ENCODE data around the gene KIAA1958. TPM values are rescaled to one million over a fixed set of nuclear protein-coding genes. Genes with fewer than 3 reads are reported as not detected.

The KIAA1958 gene
- total RNA-seq, 1 donor from 2014 or later = 12.0 TPM

- H3K27ac ChIP-seq = no peak overlapping the region
- intact Hi-C loops (cut with DNase I) = no loop called here
- TF ChIP-seq POLR2A (IDR thresholded peaks at IDR 0.05) (no peak), POLR2AphosphoS5 (IDR thresholded peaks at IDR 0.05; ENCODE audit: insufficient read depth in 1 of 2, low read depth in 1 of 2) (no peak)
Measured at GRCh38 chr9:112655668-112656067, 169.0 kb downstream of the KIAA1958 start.

GRCh38 chr9:112659906-112660305 is 173.3 kb downstream of the KIAA1958 start:
- no peaks in the 10 kb centered on the region for H3K4me1 ChIP-seq
- no peak overlapping the region for H3K4me3 ChIP-seq
- no peak for TF ChIP-seq POLR2A (IDR thresholded peaks at IDR 0.05)
- TF ChIP-seq CTCF (IDR thresholded peaks at IDR 0.05) = no peak
- no peak for TF ChIP-seq POLR2AphosphoS5 (IDR thresholded peaks at IDR 0.05; ENCODE audit: insufficient read depth in 1 of 2, low read depth in 1 of 2)
- intact Hi-C loops (cut with DNase I) = no loop called here
- no peak for DNase-seq (ENCODE audit: extremely low spot score in 2 of 2)
- no peak overlapping the region for H3K27ac ChIP-seq
- no peaks in the 10 kb centered on the region for H3K36me3 ChIP-seq
- no peaks in the 10 kb centered on the region for H3K9me3 ChIP-seq
- H3K27me3 ChIP-seq = no peaks in the 10 kb centered on the region

More at GRCh38 chr9:112655668-112656067, 169.0 kb downstream of the KIAA1958 start:
- no peak for DNase-seq (ENCODE audit: extremely low spot score in 2 of 2)
- H3K9me3 ChIP-seq = no peaks in the 10 kb centered on the region
- H3K4me3 ChIP-seq = no peak overlapping the region
- no peaks in the 10 kb centered on the region for H3K36me3 ChIP-seq
- no peaks in the 10 kb centered on the region for H3K27me3 ChIP-seq
- no peaks in the 10 kb centered on the region for H3K4me1 ChIP-seq

GRCh38 chr9:112663681-112664080 is 177.1 kb downstream of the KIAA1958 start:
- DNase-seq (ENCODE audit: extremely low spot score in 2 of 2) = no peak
- H3K36me3 ChIP-seq = no peaks in the 10 kb centered on the region
- TF ChIP-seq POLR2A (IDR thresholded peaks at IDR 0.05) = no peak
- TF ChIP-seq CTCF (IDR thresholded peaks at IDR 0.05) = no peak
- no peak for TF ChIP-seq POLR2AphosphoS5 (IDR thresholded peaks at IDR 0.05; ENCODE audit: insufficient read depth in 1 of 2, low read depth in 1 of 2)
- no peak overlapping the region for H3K27ac ChIP-seq
- no peaks in the 10 kb centered on the region for H3K9me3 ChIP-seq
- intact Hi-C loops (cut with DNase I) = no loop called here
- no peak overlapping the region for H3K4me3 ChIP-seq
- H3K27me3 ChIP-seq = no peaks in the 10 kb centered on the region
- H3K4me1 ChIP-seq = no peaks in the 10 kb centered on the region

GRCh38 chr9:112664531-112664930 is 177.9 kb downstream of the KIAA1958 start:
- Histone ChIP-seq H3K27me3 (no peaks in the 10 kb centered on the region), H3K36me3 (no peaks in the 10 kb centered on the region), H3K4me1 (no peaks in the 10 kb centered on the region), H3K9me3 (no peaks in the 10 kb centered on the region), H3K27ac (no peak overlapping the region), H3K4me3 (no peak overlapping the region)
- DNase-seq (ENCODE audit: extremely low spot score in 2 of 2) = no peak
- intact Hi-C loops (cut with DNase I) = no loop called here
- TF ChIP-seq POLR2A (IDR thresholded peaks at IDR 0.05) (no peak), CTCF (IDR thresholded peaks at IDR 0.05) (no peak), POLR2AphosphoS5 (IDR thresholded peaks at IDR 0.05; ENCODE audit: insufficient read depth in 1 of 2, low read depth in 1 of 2) (no peak)

- Histone ChIP-seq H3K27me3 (no peaks in the 10 kb centered on the region), H3K9me3 (no peaks in the 10 kb centered on the region), H3K27ac (no peak overlapping the region), H3K4me3 (no peak overlapping the region), H3K4me1 (no peaks in the 10 kb centered on the region), H3K36me3 (no peaks in the 10 kb centered on the region)
- intact Hi-C loops (cut with DNase I) = loop anchor here (5.0 kb wide), 1 partner anchor 632 kb away; no protein-coding TSS in a partner anchor
- TF ChIP-seq CTCF (IDR thresholded peaks at IDR 0.05) = no peak
- no peak for TF ChIP-seq POLR2AphosphoS5 (IDR thresholded peaks at IDR 0.05; ENCODE audit: insufficient read depth in 1 of 2, low read depth in 1 of 2)
- no peak for TF ChIP-seq POLR2A (IDR thresholded peaks at IDR 0.05)
- DNase-seq (ENCODE audit: extremely low spot score in 2 of 2) = no peak
Measured at GRCh38 chr9:112665347-112665746, 178.7 kb downstream of the KIAA1958 start.
